Progenitor cell of endocrine pancreas (in vitro differentiated cells): ENCODE results near the gene ASNS. TPM values are rescaled to one million over a fixed set of nuclear protein-coding genes. Genes with fewer than 3 reads are reported as not detected.
"Not testable (repeated sequence)": the region's sequence is repeated elsewhere in the genome, so short reads cannot be mapped to it uniquely, and the experiment has no call there.

Source experiments
- DNase-seq: peaks from one replicate; pipeline ENCODE4 v3.0.0; 2021; ENCODE audit warnings: low spot score; ENCODE audit not compliant: unreplicated experiment
- H3K27ac Mint-ChIP-seq: 2 replicates; pipeline ENCODE4 v1.8.0; 2021; ENCODE audit warnings: mild to moderate bottlenecking, moderate library complexity, mixed read lengths
- H3K27me3 Mint-ChIP-seq: 2 replicates; pipeline ENCODE4 v1.8.0; 2021; ENCODE audit warnings: mixed read lengths
- H3K36me3 Mint-ChIP-seq: 2 replicates; pipeline ENCODE4 v1.8.0; 2022; ENCODE audit warnings: mixed read lengths; ENCODE audit not compliant: insufficient read depth
- H3K4me1 Mint-ChIP-seq: 2 replicates; pipeline ENCODE4 v1.8.0; 2021; ENCODE audit warnings: low read depth, mixed read lengths
- H3K4me3 Mint-ChIP-seq: 2 replicates; pipeline ENCODE4 v1.8.0; 2021; ENCODE audit warnings: low read depth, mild to moderate bottlenecking, moderate library complexity, mixed read lengths
- H3K9me3 Mint-ChIP-seq: 2 replicates; pipeline ENCODE4 v1.8.0; 2021; ENCODE audit warnings: low read depth, mixed read lengths
- CTCF ChIP-seq: fragments of 200-600 bp; sonication (generic); IDR thresholded peaks from one replicate; pipeline ENCODE4 v1.5.0; 2021; ENCODE audit warnings: antibody characterized with exemption, mild to moderate bottlenecking; ENCODE audit not compliant: unreplicated experiment
- total RNA-seq: library from RNA; stranded (reverse); gene quantifications from 2 replicates; pipeline ENCODE4 v1.2.1, GENCODE V29; 2021

The ASNS gene
- total RNA-seq, 1 donor from 2014 or later = 104 TPM

DNA sequence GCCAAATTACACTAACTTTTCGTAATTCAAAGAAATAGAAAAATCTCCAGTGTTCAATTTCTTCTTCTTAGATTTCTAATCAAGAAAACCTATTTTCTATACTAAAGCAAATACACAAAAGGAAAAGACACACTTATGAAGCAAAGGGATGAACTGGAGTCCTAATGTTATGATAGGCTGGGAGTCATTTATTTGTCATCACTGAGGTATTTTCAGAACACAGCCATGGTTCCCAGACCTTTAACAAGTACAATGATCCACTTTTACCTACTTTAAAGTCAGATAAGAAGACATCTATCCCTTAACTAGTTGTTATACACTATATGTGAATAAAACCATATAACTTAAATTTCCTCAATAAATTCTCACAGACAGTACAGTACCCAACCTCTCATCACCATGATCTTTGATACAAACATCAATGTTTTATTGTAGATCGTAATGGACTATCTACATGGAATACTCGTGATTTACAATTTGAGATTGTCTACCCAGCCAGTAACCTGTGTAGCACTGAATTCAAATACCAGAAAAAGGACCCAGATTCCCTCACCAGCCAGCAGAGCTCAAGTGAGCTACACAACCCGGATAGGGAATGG, 12.5 kb downstream of the ASNS start:
- no peaks in the 10 kb centered on the region for H3K27me3 Mint-ChIP-seq
- no peaks in the 10 kb centered on the region for H3K9me3 Mint-ChIP-seq
- H3K36me3 Mint-ChIP-seq = peaks cover 27% of the 10 kb centered on the region
- H3K4me1 Mint-ChIP-seq = no peaks in the 10 kb centered on the region
- H3K27ac Mint-ChIP-seq = no peak overlapping the region
- no peak for DNase-seq
- H3K4me3 Mint-ChIP-seq = no peak overlapping the region
- no peak for TF ChIP-seq CTCF

GRCh38 chr7:97858221-97858620, 14.0 kb downstream of the ASNS start:
- H3K9me3 Mint-ChIP-seq = no peaks in the 10 kb centered on the region
- H3K36me3 Mint-ChIP-seq = peaks cover 33% of the 10 kb centered on the region
- no peak overlapping the region for H3K4me3 Mint-ChIP-seq
- no peak for DNase-seq
- H3K4me1 Mint-ChIP-seq = no peaks in the 10 kb centered on the region
- no peak overlapping the region for H3K27ac Mint-ChIP-seq
- no peak for TF ChIP-seq CTCF
- no peaks in the 10 kb centered on the region for H3K27me3 Mint-ChIP-seq

DNA sequence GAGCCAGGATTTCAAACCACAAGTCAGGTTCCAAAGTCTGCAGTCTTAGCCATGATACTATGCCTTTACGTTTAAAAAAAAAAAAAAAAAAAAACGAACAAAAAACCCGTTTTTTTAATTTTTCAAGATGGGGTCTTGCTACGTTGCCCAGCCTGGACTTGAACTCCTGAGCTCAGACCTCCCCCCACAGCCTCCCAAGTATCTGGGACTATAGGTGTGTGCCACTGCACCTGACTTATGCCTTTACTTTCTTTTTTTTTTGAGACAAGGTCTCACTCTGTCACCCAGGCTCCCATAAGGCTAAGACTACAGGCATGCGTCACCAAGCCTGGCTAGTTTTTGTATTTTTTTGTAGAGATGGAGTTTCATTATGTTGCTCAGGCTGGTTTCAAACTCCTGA, 14.7 kb downstream of the ASNS start:
- H3K9me3 Mint-ChIP-seq = no peaks in the 10 kb centered on the region

GRCh38 chr7:97851683-97852082, 20.5 kb downstream of the ASNS start:
- Mint-ChIP-seq H3K27me3 (no peaks in the 10 kb centered on the region), H3K9me3 (no peaks in the 10 kb centered on the region), H3K27ac (no peak overlapping the region), H3K36me3 (peaks cover 29% of the 10 kb centered on the region), H3K4me3 (no peak overlapping the region), H3K4me1 (no peaks in the 10 kb centered on the region)
- TF ChIP-seq CTCF = no peak
- no peak for DNase-seq

More for the DNA sequence above, 14.7 kb downstream of the ASNS start:
- TF ChIP-seq CTCF = no peak
- H3K27me3 Mint-ChIP-seq = no peaks in the 10 kb centered on the region
- no peak overlapping the region for H3K27ac Mint-ChIP-seq
- H3K36me3 Mint-ChIP-seq = peaks cover 37% of the 10 kb centered on the region
- no peaks in the 10 kb centered on the region for H3K4me1 Mint-ChIP-seq
- DNase-seq = no peak
- no peak overlapping the region for H3K4me3 Mint-ChIP-seq

GRCh38 chr7:97850262-97851031, 21.8 kb downstream of the ASNS start:
- not testable (repeated sequence) for H3K9me3 Mint-ChIP-seq, H3K27ac Mint-ChIP-seq, H3K4me3 Mint-ChIP-seq, H3K4me1 Mint-ChIP-seq, H3K27me3 Mint-ChIP-seq, DNase-seq
- peaks cover 24% of the 10 kb centered on the region for H3K36me3 Mint-ChIP-seq

DNA sequence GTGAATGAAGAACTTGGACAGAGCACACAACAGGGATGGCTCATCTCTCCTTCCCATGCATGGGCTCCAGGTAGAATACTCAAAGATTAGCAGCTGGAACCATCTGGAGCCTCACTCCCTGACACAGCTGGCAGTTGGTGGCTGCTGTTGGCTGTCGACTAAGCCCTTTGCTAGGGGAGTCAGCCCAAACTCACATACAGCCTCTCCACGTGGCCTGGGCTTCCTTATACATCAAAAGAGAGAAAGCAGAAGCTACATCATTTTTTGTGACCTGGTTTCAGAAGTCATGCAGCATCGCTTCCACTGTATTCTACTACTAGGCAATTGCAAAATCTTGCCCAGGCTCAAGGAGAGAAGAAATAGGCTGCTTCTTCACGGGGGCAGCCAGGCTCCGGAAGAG, 24.4 kb downstream of the ASNS start:
- peaks cover 15% of the 10 kb centered on the region for H3K36me3 Mint-ChIP-seq
- H3K9me3 Mint-ChIP-seq = no peaks in the 10 kb centered on the region
- no peak overlapping the region for H3K4me3 Mint-ChIP-seq
- H3K4me1 Mint-ChIP-seq = no peaks in the 10 kb centered on the region
- no peaks in the 10 kb centered on the region for H3K27me3 Mint-ChIP-seq
- no peak overlapping the region for H3K27ac Mint-ChIP-seq
- TF ChIP-seq CTCF = no peak
- no peak for DNase-seq
